HG02763 (cell line): ENCODE results near the gene PRICKLE3.

ENCODE experiments used
- ATAC-seq: cut with Tn5 transposase; IDR thresholded peaks from one replicate; pipeline ENCODE4 v1.9.1; 2021; ENCODE audit warnings: mild to moderate bottlenecking, moderate library complexity; ENCODE audit not compliant: unreplicated experiment

The PRICKLE3 gene

DNA sequence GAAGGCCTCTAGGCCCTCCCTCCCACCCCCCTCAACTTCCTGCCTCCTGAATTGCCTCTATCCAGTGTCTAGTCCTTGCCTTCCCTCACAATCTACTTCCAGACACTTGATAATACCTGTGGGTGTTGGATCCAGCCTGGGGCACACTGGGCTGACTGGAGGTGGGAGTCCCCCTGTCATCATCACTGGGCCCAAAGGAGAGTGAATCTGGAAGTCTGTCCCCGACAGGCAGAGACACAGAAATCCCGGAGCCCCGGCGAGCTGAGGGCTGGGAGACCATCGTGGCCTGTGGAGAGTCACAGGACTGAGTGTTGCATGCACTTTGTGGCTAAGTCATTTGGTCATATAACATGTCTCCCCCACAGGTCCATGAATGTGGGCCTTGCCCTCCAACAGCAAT is 22.2 kb upstream of the PRICKLE3 start:
- no peak for ATAC-seq

DNA sequence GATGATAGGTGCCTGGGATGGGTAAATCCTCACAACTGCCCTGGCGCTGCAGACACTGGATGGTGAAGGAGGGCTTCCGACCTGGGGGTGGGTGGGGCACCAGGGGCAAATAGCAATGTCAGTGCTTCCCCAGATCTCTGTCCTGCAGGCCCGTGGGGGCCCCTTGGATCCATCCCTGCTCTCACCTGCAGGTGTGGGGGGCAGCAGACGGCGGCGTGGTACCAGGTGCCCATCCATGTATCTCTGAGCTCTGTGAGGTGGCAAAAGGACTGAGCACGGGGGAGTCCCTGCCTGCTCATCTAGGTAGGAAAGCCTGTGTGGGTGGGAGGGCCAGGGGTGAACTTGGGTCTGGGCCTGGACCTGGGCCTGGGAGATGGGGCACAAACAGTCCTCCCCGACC is 20.4 kb upstream of the PRICKLE3 start:
- ATAC-seq = no peak

DNA sequence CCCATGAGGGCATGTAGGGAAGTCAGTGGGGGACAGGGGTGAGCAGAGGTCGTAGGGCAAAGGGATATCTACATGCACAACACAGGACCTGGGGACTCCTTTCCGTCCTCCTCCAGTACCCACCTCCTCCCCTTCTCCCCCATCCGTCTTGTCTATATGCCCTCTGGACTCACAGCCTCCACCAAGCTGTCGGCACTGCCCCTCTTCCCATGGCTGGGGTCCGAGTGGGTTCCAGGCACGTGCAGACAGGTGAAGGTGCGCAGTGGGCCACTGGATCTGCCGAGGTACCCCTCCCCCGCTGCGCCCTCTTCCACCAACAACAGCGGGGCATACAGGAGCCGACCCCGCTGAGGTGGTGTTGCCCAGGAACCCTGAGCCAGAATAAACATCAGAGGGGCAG is 19.3 kb upstream of the PRICKLE3 start:
- ATAC-seq = no peak

DNA sequence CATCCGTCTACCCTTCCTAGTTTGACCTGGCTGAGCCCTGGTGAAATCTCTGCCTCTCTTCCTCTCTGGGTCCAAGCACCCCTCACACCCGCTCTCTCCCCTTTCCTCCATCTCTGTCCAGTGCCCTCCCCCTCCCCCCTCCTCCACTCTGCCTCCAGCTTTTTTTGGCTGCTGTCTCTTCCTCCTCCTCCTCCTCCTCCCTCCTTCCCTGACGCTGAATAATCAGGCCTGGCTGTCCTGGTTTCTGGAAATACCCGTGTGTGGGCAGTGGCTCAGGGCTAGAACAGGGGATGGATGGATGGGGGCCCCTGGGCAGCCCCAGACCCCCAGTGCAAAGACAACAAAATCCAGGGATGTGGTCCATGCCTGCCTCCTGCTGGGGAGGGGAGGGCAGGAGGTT is 18.5 kb upstream of the PRICKLE3 start:
- ATAC-seq = no peak

DNA sequence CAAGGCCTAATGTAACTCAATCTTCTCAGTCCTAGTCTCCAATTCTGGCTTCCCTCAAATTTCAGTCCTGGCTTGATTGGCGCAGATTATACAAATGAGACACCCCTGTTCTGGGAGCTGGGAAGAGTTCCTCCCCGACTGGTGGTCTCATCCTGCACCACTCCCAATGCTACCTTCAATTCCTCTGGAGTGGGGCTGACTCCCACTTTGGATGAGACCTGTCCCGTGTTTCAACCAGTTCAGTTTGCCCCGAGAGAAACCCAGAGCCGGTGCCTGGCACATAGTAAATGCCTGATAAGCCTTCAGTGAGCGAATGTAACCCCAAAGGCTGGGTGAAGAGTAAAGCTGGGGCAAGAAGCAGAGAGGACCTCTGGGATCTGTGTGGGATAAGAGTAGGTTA is 17.8 kb upstream of the PRICKLE3 start:
- no peak for ATAC-seq

DNA sequence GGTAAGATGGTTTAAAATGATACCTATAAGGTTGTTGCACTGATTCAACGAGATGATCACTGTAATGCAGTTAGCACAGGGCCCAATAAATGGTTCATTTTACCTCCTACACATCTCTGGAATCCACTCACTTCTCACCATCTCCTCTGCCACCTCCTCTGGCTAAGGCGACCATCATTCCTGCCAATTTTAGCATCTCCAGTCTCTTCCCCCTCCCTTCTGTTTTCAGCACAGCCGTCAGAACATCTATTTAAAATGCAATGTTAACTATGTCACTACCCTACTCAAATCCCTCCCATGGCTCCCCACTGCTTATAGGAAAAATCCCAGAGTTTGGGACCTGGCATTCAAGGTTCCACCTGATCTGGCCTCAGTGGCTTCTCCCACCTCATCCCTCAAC is 17.4 kb upstream of the PRICKLE3 start:
- ATAC-seq = no peak

DNA sequence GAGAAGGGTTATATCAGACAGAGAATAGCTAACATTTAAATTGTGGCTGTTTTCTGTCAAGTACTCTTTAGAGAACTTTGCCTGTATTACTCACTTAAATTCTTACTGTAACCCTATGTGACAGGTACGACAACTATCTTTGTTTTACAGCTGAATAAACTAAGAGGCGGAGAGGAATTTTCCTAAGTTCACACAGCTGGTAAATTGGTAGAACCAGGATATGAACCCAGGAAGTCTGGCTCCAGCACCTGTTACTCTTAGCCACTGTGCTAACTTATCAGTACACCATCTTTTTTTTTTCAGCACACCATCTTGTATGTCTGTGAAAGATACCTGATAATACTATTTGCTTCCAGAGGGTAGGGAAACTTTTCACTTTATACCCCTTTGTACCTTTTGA is 15.8 kb upstream of the PRICKLE3 start:
- ATAC-seq = no peak

DNA sequence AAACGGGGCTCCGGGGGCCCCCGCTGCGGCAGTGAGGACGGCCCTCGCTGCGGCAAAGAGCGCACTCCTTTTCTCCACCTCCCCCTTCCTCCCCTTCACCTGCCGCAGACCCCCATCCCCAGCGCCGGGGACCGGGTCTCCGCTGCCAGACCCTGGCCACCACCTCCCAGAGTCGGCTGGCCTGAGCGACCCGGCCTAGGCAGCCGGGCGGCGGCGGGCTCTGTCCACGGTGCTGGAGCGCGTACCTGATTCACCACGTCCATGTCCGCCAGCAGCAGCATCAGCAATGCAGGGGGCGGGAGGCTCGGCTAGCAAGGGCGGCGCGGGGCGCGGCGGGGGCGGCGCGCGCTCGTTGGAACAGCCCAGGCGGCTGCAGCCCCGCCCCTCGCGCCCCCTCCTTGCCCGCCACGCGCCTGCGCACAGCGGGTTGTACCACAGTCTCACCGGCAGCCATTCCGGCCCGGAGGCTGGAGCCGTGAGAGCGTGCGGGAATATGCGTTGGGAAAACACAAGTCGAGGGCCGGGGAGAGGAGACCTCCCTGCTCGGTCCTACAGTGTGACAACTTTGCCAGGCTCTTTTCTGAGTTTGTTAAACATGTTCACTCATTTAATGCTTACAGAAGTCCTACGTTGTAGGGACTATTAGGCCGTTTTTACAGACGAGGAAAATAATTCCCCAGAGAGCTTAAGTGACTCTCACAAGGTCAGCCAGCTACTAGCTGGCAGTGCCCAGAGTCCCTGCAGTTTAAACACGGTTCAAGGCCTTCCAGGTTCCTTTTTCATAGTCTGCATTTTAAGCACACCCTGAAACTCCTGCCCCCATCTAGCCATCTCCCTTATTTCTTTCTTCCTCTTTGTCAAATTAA is 14.0 kb upstream of the PRICKLE3 start, which contains the start of gene SYP:
Gene SYP (minus strand): TSS at position 288 of the 866 bp plus-strand sequence. CDS start 7 bp downstream, at position 281.
- peak; percentile 90 for ATAC-seq

DNA sequence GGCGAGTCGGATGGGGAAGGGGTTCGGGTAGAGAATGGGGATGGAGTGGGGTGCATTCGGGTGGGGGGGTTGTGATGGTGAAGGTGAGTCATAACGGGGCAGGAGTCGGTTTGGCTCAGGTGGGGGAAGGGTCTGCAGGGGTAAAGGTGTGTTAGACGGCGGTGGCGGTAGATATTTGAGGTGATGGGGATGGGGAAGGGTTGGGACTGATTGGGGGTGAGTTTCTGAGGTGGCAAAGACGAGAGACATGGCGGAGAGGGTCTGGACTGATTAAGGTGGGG is 13.1 kb upstream of the PRICKLE3 start:
- ATAC-seq = no peak

DNA sequence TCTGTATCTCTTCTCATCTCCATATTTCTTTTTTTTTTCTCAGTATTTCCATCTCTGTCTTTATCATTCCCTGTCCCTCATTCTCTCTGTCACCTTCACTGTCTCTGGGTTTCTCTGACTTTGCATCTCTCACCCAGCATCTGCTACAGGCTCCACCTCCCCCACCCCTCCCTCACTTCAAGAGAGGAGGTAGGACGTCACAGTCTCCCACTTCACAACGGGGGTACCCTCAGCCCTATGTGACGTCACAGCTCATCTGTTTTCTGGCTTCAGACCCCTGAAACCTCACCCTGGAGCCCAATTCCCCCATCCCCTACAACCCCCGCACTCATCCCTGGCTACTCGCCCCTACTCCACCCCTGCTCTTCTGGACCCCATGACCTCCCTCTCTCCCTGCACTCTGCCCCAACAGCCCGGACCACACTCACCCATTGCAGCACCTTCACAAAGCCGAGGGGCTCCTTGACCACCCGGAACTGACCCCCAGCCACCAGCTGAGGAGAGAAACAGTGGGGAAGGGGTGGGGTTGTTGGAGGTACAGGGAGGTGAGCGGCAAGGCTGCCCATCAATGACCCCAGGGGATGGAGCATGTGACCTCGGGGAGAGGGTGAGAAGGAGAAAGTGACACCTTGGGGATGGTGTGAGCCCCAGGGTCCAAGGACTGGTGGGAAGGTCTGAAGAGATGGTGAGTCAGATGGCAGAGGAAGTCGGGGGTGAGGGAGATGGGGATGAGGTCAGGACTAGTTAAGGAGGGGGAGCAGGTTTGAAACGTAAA is 12.6 kb upstream of the PRICKLE3 start:
- no peak for ATAC-seq

DNA sequence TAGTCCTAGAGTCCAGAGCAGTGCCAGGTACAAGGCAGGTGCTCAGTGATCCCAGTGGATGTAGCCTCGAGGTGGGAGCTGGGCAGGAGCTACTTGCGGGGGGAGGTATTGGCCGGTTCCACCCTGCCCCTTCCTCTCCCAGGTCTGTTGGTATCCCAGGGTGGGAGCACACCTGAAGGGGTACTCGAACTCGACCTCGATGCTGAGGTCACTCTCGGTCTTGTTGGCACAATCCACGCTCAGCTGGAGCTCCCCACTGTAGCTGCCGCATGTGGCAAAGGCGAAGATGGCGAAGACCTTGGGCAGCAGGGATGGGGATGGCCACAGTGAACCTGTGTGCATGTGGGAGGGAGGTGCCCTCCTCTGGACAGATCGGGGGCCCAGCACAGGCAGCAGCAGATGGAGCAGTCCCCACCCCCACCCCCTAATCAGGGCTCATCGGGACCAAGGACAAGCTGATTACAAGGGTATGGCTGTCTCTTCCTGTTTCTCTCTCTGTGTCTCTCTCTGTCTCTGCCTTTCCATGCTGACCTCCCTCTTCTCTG is 11.4 kb upstream of the PRICKLE3 start:
- ATAC-seq = no peak

DNA sequence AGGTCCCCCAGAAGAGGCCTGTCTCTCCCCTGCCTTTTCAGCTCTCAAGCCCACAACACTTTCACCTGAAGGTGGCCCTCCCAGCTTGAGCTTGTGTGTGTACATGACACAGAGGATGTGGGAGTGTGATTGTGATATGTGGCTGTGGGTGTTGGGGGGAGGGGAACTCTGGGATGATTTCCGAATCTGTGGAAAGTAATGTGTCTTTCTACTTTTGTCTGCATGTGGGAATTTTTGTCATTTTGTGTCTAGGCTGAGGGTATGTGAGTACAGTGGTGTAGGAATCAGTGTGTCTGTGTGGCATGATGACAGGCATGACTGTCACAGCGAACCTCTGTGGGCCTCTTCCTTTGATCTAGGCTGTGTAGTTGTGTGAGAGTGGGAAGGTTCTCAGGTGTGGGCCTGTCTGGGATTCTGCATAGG is 7.4 kb upstream of the PRICKLE3 start:
- no peak for ATAC-seq

DNA sequence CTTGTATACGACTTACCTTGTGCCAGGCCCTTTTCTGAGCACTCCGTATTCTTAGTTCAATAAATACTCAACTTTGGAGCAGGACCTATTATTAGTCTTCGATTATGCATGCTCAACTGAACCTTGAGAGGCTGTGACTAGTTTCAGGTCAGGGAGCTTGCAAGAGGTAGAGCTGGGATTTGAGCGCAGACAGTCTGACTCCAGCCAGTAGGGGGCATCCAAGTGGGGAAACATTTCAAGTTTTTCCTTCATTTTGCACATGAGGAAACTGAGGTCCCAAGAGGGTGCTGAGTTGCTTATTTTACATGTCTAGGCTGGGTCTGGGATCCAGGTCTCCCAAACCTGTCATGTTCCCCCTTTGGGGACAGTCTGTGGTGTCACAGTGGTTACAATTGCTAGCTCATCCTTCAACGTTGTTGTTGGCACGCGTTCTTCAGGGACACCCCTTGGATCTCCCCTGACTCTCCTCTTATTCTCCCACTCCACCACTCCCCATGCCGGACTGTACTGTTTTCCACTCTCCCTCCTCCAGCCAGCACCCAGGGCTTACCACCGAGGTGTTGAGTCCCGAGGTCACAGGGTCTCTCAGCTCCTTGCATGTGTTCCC is 6.7 kb upstream of the PRICKLE3 start:
- no peak for ATAC-seq

DNA sequence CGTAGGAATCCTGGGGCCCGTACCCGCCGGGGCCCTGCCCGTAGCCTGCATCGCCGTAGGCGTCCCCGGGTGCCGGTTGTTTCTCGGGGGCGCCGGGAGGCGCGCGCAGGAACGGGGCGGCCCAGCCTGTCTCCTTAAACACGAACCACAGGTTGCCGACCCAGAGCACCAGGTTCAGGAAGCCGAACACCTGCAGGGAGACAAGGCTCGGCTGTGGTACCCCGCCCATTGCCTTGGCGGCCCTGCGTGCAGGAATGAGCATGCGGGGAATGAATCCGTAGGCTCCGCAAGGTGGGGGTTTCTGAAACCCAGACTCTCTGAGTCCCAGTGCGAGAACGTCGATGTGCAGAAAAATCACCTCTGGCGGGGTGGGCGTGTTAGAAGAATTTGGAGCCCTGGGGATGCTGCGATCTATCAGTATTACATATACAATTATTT is 5.4 kb upstream of the PRICKLE3 start:
- ATAC-seq = no peak

DNA sequence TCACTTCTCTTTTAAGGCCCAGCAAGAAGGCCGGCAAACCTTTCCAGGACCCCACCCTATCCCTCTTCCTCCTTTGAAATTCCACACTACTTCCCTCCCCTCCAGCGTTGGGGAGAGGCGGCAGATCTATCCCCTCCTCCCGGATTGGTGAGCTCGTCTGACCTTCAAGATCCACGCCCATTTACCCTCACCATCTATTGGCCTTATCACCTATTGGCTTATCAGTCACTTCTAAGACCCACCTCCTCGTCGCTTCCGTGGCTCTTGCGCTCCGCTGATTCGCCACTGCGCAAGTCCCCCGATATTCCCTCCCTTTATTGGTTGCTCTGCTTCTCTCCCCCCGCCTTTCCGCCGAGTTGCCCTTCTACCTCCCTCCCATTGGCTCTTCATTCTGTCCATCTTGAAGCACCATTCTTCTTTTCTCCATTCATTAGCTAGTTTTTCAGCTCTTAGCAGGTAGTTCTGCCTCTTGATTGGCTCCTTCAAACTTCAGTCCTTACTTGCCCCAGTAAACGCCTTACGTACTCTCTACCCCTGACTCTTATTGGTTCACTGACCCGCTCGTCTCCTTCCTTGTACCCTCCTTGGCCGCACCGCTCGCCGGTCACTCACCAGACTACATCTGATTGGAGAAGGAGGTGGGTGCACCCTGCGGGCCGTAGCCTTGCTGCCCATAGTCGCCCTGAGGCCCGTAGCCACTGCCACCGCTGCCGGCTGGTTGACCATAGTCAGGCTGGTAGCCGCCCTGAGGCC is 4.8 kb upstream of the PRICKLE3 start:
- peak; percentile 81 for ATAC-seq

DNA sequence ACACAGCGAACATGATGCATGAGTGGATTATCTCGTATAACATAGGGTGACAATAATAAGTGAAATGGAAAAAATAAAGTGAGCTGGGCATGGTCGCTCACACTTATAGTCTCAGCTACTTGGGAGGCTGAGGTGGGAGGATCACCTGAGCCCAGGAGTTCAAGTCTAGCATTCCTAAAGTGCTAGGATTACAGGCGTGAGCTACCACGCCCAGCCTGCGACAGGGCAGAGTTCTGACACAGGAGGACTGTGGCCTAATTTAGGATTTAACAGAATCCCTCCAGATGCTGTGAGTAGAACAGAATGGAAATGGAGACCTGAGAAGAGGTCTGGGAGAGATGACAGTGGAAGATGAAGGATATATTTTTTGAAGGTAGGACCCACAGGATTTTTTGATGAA is 3.4 kb upstream of the PRICKLE3 start:
- ATAC-seq = no peak

DNA sequence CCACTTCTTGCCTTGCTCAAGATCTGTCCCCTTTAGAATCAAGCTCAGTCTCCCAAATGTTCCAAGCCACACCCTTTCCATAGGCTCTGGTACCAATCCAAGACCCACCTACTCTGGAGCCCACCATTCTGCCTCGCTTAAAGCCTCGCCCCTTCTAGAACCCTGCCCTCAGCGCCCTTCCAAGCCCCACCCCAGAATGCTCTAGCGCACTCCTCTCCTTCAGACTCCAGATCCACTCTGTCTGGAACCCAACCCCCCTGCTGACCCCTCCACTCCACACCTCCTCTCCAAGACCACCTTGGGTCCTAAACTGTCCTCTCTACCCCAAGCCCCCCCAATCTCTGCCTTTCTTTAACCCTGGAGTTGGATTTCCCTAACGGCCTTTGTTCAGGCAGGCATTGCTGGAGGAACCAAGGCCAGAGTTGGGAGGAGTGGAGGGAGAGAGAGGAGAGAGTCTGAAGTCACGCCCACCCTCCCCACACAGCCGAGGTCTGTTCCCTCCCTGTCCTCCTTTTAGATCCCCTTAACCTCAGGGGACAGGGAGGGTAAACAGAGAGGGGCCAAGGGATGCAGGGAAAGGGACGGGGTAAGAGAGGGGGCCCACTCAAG is 2.4 kb upstream of the PRICKLE3 start:
- ATAC-seq = no peak

DNA sequence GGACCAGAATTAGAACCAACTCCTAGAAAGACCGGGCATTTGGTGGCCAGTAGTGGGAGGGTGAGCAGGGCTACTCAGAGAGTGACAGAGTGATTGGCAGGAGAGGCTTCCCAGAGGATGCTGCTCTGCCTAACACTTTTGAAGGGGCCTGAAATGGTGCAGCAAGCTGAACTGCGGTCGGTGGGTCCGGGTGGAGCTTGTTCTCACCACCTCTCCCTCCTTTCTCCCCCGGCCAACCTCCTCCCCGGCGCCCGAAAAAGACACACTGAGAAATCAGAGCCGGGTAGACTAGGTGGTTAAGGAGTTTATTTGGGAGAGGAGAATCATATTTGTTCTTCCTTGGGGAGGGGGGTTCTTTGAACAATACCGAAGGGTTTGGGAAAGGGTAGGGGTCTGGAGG is 1.4 kb upstream of the PRICKLE3 start:
- no peak for ATAC-seq

DNA sequence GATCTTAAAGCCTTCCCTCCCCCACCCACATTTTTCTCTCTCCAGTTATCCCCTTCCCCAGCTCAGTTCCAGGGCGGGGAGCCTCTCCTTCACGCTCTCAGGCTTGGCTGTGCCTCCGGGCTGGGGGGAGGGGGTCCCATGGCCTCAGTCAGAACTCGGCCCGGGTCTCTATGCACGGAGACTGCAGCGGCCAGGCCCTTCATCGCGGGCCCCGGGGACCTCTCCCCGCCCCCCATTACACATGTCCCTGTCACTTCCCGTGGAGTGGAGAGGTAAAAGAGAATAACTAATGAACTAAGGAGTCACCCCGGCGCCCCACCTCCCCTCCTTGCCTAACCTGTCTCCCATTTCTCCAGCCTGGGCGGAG is 838 bp upstream of the PRICKLE3 start:
- no peak for ATAC-seq
